HepG2 (cell line): ENCODE measurements around the gene S100A10.

Experiments used
- CTCF ChIP-seq: sonication (generic); formaldehyde crosslinking; IDR thresholded peaks from 2 replicates; pipeline ENCODE4 v1.5.0; 2020; ENCODE audit warnings: mild to moderate bottlenecking, missing genetic modification reagents, moderate library complexity
- JUNB ChIP-seq: sonication (generic); formaldehyde crosslinking; IDR thresholded peaks from 2 replicates; pipeline ENCODE4 v1.8.0; 2022; ENCODE audit warnings: missing genetic modification reagents, mild to moderate bottlenecking, borderline replicate concordance

GRCh38 chr1:152018537-152018936, 24.9 kb upstream of the S100A10 start:
- 0 out of 2 replicates have a peak, but pooled peaks have one; percentile 9 for TF ChIP-seq CTCF (CRISPR knock-in tag)
- TF ChIP-seq JUNB (CRISPR knock-in tag), result no peak
